ENCODE data around the gene ATG3. TPM values are rescaled to one million over a fixed set of nuclear protein-coding genes. Genes with fewer than 3 reads are reported as not detected.

ATG3 gene
- total RNA-seq, 4 donors from 2014 or later: 34.2 to 61.9 (median 50.7) TPM

- peak overlapping the region; percentile 92 to 97 (median 94) for H3K27ac ChIP-seq
- H3K4me3 ChIP-seq: peak overlapping the region; percentile 71 to 93 (median 88)
- no peaks in the 10 kb centered on the region for H3K27me3 ChIP-seq
- peaks cover 0 to 8% of the 10 kb centered on the region in 2 donors for H3K36me3 ChIP-seq
- no peak for TF ChIP-seq POLR2A (IDR thresholded peaks at IDR 0.05)
- no peak for TF ChIP-seq CTCF (IDR thresholded peaks at IDR 0.05 in 4 of 5, conservative IDR thresholded peaks at IDR 0.05 in 1 of 5)
- no peaks in the 10 kb centered on the region for H3K9me3 ChIP-seq
- ATAC-seq: peak; percentile 38 to 47
- peaks cover 25 to 36% of the 10 kb centered on the region in 2 donors for H3K4me1 ChIP-seq
- DNase-seq: peak; percentile 41 to 66
- intact Hi-C loops (cut with DNase I; ENCODE audit: low total_unique reads) (loop anchor here (2.0 to 5.0 kb wide), 2 partner anchors 430 to 1186 kb away; partner anchors contain the start of genes ATP6V1A, GTPBP8 and NAA50), in situ Hi-C loops (cut with MboI; ENCODE audit: low sequenced_read_pairs in 4 of 4) (loop anchor here in 1 of 4 donors (25.0 kb wide), 2 partner anchors 951 to 1501 kb away; partner anchors contain the start of genes CCDC191, QTRT2 and SPICE1)
Measured at GRCh38 chr3:112560721-112561483, 860 bp downstream of the ATG3 start.

- no peaks in the 10 kb centered on the region for H3K9me3 ChIP-seq
- H3K4me3 ChIP-seq: peak overlapping the region; percentile 71 to 93 (median 88)
- peaks cover 25 to 36% of the 10 kb centered on the region in 2 donors for H3K4me1 ChIP-seq
- peak overlapping the region; percentile 92 to 97 (median 94) for H3K27ac ChIP-seq
- intact Hi-C loops (cut with DNase I; ENCODE audit: low total_unique reads) (loop anchor here (2.0 to 5.0 kb wide), 2 partner anchors 430 to 1187 kb away; partner anchors contain the start of genes ATP6V1A, GTPBP8 and NAA50), in situ Hi-C loops (cut with MboI; ENCODE audit: low sequenced_read_pairs in 4 of 4) (loop anchor here in 1 of 4 donors (25.0 kb wide), 2 partner anchors 952 to 1502 kb away; partner anchors contain the start of genes CCDC191, QTRT2 and SPICE1)
- TF ChIP-seq CTCF (IDR thresholded peaks at IDR 0.05 in 4 of 5, conservative IDR thresholded peaks at IDR 0.05 in 1 of 5) (no peak), POLR2A (IDR thresholded peaks at IDR 0.05) (no peak)
- DNase-seq (no peak), ATAC-seq (no peak)
- no peaks in the 10 kb centered on the region for H3K27me3 ChIP-seq
- peaks cover 0 to 8% of the 10 kb centered on the region in 2 donors for H3K36me3 ChIP-seq
Measured at GRCh38 chr3:112560307-112560706, 1.5 kb downstream of the ATG3 start.

GRCh38 chr3:112557976-112558375, 3.8 kb downstream of the ATG3 start:
- in situ Hi-C loops (cut with MboI; ENCODE audit: low sequenced_read_pairs in 4 of 4): loop anchor here in 1 of 4 donors (25.0 kb wide), 2 partner anchors 954 to 1504 kb away; partner anchors contain the start of genes CCDC191, QTRT2 and SPICE1
- peaks cover 23% of the 10 kb centered on the region in 2 donors for H3K4me1 ChIP-seq

GRCh38 chr3:112555535-112556170, 6.1 kb downstream of the ATG3 start:
- DNase-seq (no peak), ATAC-seq (no peak)
- H3K9me3 ChIP-seq: no peaks in the 10 kb centered on the region
- no peak overlapping the region for H3K4me3 ChIP-seq
- intact Hi-C loops (cut with DNase I; ENCODE audit: low total_unique reads): no loop called here
- peaks cover 23 to 28% of the 10 kb centered on the region in 2 donors for H3K4me1 ChIP-seq
- no peak for TF ChIP-seq CTCF (IDR thresholded peaks at IDR 0.05 in 4 of 5, conservative IDR thresholded peaks at IDR 0.05 in 1 of 5)
- no peak for TF ChIP-seq POLR2A (IDR thresholded peaks at IDR 0.05)
- H3K27me3 ChIP-seq: no peaks in the 10 kb centered on the region
- in situ Hi-C loops (cut with MboI; ENCODE audit: low sequenced_read_pairs in 4 of 4): loop anchor here in 1 of 4 donors (25.0 kb wide), 2 partner anchors 957 to 1507 kb away; partner anchors contain the start of genes CCDC191, QTRT2 and SPICE1
- no peak overlapping the region for H3K27ac ChIP-seq
- H3K36me3 ChIP-seq: peaks cover 0 to 12% of the 10 kb centered on the region in 2 donors

More at GRCh38 chr3:112557976-112558375, 3.8 kb downstream of the ATG3 start:
- H3K9me3 ChIP-seq: no peaks in the 10 kb centered on the region
- DNase-seq (no peak), ATAC-seq (no peak)
- no peak overlapping the region for H3K4me3 ChIP-seq
- intact Hi-C loops (cut with DNase I; ENCODE audit: low total_unique reads): no loop called here
- H3K27me3 ChIP-seq: no peaks in the 10 kb centered on the region
- no peak for TF ChIP-seq CTCF (IDR thresholded peaks at IDR 0.05 in 4 of 5, conservative IDR thresholded peaks at IDR 0.05 in 1 of 5)
- TF ChIP-seq POLR2A (IDR thresholded peaks at IDR 0.05): no peak
- peaks cover 0 to 8% of the 10 kb centered on the region in 2 donors for H3K36me3 ChIP-seq
- no peak overlapping the region for H3K27ac ChIP-seq

Data from gastrocnemius medialis (tissue), 4 donors.